HL-60 (cell line): Measurements from ENCODE around the gene LENEP.

ENCODE experiments used
- DNase-seq, 2 experiments: peaks; one replicate each; pipeline ENCODE4 v3.0.0-alpha.2; 2010 to 2020; ENCODE audit warnings: low read depth in 1 of 2, low spot score in 1 of 2
- H3K27ac ChIP-seq: fragments of 250-450 bp; sonication (Bioruptor Pico); replicated peaks from 2 replicates; pipeline ENCODE4 v1.5.1; 2020; ENCODE audit warnings: mild to moderate bottlenecking, moderate library complexity
- H3K27me3 ChIP-seq: fragments of 250-450 bp; sonication (Bioruptor Pico); 2 replicates; pipeline ENCODE4 v1.5.1; 2021; ENCODE audit warnings: mild to moderate bottlenecking, moderate library complexity; ENCODE audit not compliant: insufficient read depth, poor library complexity, severe bottlenecking
- H3K4me3 ChIP-seq: replicated peaks from 2 replicates; pipeline ENCODE4 v1.5.1; 2011; ENCODE audit warnings: mild to moderate bottlenecking, control low read depth, low read length; ENCODE audit not compliant: insufficient read depth
- GABPA ChIP-seq: IDR thresholded peaks from 2 replicates; pipeline ENCODE4 v1.6.1; 2012; ENCODE audit warnings: low read depth
- POLR2AphosphoS5 ChIP-seq: IDR thresholded peaks from 2 replicates; pipeline ENCODE4 v1.6.1; 2012; ENCODE audit warnings: low read depth
- SPI1 ChIP-seq: IDR thresholded peaks from 2 replicates; pipeline ENCODE4 v1.6.1; 2012; ENCODE audit warnings: low read depth, mild to moderate bottlenecking, borderline replicate concordance
- TF ChIP-seq, protein P1 (sequence below): IDR thresholded peaks from one replicate; pipeline ENCODE4 v1.5.1; 2011; ENCODE audit warnings: low read length, control low read depth, inconsistent platforms; ENCODE audit not compliant: insufficient read depth
- TF ChIP-seq, protein P2 (sequence below): IDR thresholded peaks from 2 replicates; pipeline ENCODE4 v1.6.1; 2012; ENCODE audit warnings: low read depth; ENCODE audit not compliant: insufficient replicate concordance

The LENEP gene

DNA sequence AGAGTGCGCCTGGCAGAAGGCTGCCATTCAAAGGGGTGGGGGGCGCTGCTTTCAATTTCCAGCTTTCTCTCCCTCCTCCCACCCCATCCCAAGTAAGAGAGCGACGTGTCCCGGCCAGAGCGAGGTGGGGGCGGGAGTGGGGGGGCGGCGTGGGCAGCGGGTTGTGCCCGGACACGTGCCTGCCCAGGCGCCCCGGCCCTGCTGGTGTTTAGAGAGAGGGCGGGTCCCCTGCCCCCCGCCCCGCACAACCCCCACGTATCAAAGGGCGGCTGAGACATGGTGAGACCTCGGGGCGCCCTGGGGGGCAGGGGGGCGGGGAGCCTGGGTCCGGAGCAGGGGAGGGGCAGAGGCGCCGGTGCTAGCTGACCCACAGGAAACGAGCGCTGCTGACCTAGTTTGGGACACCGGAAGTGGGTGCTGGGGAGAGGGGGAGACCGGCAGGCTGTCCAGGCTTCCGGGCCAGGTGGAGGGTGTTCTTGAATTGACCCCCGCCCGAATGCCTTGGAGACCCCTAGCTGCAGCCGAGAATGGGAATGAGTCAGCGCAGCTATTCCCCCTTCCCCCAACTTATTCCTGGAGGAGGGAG is 10.5 kb downstream of the LENEP start:
- Histone ChIP-seq H3K4me3 (peak overlapping the region; percentile 72), H3K27ac (peak overlapping the region; percentile 94), H3K27me3 (no peaks in the 10 kb centered on the region)
- TF ChIP-seq GABPA = peak; percentile 28; the same call in 1 of the 2 replicates
- TF ChIP-seq, protein P1, sequence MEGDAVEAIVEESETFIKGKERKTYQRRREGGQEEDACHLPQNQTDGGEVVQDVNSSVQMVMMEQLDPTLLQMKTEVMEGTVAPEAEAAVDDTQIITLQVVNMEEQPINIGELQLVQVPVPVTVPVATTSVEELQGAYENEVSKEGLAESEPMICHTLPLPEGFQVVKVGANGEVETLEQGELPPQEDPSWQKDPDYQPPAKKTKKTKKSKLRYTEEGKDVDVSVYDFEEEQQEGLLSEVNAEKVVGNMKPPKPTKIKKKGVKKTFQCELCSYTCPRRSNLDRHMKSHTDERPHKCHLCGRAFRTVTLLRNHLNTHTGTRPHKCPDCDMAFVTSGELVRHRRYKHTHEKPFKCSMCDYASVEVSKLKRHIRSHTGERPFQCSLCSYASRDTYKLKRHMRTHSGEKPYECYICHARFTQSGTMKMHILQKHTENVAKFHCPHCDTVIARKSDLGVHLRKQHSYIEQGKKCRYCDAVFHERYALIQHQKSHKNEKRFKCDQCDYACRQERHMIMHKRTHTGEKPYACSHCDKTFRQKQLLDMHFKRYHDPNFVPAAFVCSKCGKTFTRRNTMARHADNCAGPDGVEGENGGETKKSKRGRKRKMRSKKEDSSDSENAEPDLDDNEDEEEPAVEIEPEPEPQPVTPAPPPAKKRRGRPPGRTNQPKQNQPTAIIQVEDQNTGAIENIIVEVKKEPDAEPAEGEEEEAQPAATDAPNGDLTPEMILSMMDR = no peak
- TF ChIP-seq POLR2AphosphoS5 = peak; percentile 54; the same call in 1 of the 2 replicates
- TF ChIP-seq, protein P2, sequence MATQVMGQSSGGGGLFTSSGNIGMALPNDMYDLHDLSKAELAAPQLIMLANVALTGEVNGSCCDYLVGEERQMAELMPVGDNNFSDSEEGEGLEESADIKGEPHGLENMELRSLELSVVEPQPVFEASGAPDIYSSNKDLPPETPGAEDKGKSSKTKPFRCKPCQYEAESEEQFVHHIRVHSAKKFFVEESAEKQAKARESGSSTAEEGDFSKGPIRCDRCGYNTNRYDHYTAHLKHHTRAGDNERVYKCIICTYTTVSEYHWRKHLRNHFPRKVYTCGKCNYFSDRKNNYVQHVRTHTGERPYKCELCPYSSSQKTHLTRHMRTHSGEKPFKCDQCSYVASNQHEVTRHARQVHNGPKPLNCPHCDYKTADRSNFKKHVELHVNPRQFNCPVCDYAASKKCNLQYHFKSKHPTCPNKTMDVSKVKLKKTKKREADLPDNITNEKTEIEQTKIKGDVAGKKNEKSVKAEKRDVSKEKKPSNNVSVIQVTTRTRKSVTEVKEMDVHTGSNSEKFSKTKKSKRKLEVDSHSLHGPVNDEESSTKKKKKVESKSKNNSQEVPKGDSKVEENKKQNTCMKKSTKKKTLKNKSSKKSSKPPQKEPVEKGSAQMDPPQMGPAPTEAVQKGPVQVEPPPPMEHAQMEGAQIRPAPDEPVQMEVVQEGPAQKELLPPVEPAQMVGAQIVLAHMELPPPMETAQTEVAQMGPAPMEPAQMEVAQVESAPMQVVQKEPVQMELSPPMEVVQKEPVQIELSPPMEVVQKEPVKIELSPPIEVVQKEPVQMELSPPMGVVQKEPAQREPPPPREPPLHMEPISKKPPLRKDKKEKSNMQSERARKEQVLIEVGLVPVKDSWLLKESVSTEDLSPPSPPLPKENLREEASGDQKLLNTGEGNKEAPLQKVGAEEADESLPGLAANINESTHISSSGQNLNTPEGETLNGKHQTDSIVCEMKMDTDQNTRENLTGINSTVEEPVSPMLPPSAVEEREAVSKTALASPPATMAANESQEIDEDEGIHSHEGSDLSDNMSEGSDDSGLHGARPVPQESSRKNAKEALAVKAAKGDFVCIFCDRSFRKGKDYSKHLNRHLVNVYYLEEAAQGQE = no peak
- peak in 1 of 2 experiments; percentile 70 for DNase-seq

DNA sequence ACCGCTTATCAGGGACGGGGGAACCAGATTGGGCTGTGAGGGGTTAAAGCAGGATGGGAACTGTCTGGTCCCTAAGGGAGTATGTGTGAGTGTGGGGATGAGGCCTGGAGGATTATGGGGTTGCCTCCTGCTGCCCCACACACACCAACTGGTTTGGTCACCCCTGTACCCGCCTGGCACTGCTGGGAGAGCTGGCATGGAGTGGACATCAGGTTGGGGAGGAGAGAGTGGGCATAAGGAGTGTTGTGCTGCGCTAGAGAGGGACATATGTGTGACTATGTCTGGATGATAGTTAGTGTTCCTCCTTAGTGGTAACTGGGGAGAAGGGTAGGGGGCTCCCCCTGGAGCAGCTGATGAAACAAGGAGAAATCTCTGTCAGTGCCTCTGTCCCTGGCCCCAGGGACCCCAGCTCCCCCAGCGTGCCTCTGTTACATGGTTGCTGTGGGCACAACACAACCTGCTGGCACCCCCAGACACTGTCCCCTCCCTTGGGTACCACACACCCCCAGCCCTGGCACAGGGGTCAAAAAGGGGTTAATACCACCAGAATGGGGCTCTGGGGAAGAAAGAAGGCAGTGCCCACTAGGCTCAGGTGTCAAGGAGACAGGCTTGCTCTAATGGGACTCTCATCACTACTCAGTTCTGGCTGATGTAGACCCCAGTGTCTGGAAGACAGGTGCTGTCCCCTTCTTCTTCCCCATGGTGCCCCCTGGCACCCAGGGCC is 11.1 kb downstream of the LENEP start:
- TF ChIP-seq GABPA (no peak), POLR2AphosphoS5 (no peak; the same call in 1 of the 2 replicates)

DNA sequence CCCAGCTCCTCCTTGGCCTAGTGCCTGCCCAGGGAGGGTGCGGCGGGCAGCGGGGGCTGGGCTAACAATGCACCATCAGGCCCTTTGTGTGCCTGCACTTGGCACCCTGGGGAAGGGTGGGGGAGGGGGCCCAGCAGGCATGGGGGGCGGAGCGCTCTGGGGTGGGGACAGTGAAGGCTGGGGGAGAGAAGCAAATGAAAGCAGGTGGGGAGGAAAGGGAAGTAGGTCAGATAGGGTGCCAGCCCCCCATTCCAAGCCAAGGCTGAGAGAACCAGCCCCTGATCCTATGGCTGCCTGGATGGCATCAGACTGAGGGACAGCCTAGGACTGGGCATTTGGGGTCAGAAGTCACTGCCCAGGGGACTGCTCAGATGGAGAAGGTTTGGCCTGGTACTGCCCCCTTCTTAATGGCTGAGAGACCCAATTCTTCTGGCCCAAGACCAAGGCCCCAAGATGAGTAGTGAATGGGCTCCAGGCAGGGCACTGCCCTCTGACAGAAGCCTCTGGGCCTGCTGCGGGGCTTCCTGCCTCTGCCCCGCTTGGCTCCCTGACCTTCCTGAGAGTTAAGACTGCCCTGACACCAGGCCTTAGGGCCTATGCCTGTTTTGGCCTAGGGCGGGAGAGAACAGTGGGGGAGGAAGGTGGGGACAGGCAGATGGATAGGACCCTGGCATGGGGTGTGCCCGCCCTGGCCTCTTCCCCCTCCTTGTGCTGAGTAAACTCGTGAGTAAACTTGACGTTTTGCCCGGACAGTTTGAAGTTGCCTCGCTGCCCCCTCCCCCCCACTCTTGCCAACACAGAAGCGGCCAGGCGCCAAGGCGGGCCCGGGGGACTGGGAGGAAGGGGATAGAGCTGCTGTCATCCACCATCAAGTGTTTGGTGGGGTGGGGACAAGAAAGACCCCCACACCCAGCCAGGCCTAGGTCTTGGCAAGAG is 12.0 kb downstream of the LENEP start:
- TF ChIP-seq POLR2AphosphoS5 (no peak), SPI1 (no peak), GABPA (no peak)
- TF ChIP-seq, protein P1 = no peak
- TF ChIP-seq, protein P2 = no peak
- Histone ChIP-seq H3K4me3 (peak overlapping the region; percentile 72), H3K27ac (peak overlapping the region; percentile 94), H3K27me3 (no peaks in the 10 kb centered on the region)
- peak; percentile 76 to 81 for DNase-seq

More for the DNA sequence above, 11.1 kb downstream of the LENEP start:
- DNase-seq = peak in 1 of 2 experiments; percentile 71
- Histone ChIP-seq H3K27ac (peak overlapping the region; percentile 94), H3K4me3 (peak overlapping the region; percentile 72), H3K27me3 (no peaks in the 10 kb centered on the region)

DNA sequence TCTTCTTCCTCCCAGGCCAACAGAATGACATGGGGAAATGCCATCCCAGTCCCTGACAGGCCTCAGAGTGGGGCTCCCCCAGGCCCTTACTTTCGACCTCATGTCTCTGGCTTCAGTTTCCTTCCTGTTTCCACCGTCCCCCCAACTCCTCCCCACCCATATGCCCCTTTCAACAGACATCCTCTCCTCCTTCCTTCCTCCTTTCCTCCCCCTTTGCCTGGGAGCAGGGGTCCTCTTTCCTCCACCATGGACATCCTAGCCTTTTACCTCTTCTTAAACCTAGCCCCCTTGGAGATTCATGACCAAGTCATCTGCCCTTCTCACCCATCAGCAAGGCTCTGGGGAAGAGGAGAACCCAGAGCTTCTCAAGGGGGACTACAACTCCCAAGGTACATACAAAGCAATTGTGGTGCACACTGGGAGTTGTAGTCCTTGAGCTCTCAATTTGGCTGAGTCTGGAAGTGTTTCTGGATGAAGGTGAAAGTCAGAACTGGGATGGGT is 13.3 kb downstream of the LENEP start:
- DNase-seq = peak; percentile 64 to 90
- H3K27ac ChIP-seq = peak overlapping the region; percentile 94
- TF ChIP-seq, protein P1 = no peak
- TF ChIP-seq, protein P2 = no peak
- TF ChIP-seq SPI1 (peak; percentile 26; the same call in 1 of the 2 replicates), POLR2AphosphoS5 (peak; percentile 43; the same call in 1 of the 2 replicates)
- H3K27me3 ChIP-seq = no peaks in the 10 kb centered on the region
- H3K4me3 ChIP-seq = no peak overlapping the region; the same call in none of the 2 replicates
